HL-60 (cell line): ENCODE data around the gene DUSP2.

Experiments used
- DNase-seq, 2 experiments: peaks; one replicate each; pipeline ENCODE4 v3.0.0-alpha.2; 2010 to 2020; ENCODE audit warnings: low read depth in 1 of 2, low spot score in 1 of 2
- H3K27ac ChIP-seq: fragments of 250-450 bp; sonication (Bioruptor Pico); replicated peaks from 2 replicates; pipeline ENCODE4 v1.5.1; 2020; ENCODE audit warnings: mild to moderate bottlenecking, moderate library complexity
- H3K27me3 ChIP-seq: fragments of 250-450 bp; sonication (Bioruptor Pico); 2 replicates; pipeline ENCODE4 v1.5.1; 2021; ENCODE audit warnings: mild to moderate bottlenecking, moderate library complexity; ENCODE audit not compliant: insufficient read depth, poor library complexity, severe bottlenecking
- H3K4me3 ChIP-seq: replicated peaks from 2 replicates; pipeline ENCODE4 v1.5.1; 2011; ENCODE audit warnings: mild to moderate bottlenecking, control low read depth, low read length; ENCODE audit not compliant: insufficient read depth
- CTCF ChIP-seq: IDR thresholded peaks from one replicate; pipeline ENCODE4 v1.5.1; 2011; ENCODE audit warnings: low read length, control low read depth, inconsistent platforms; ENCODE audit not compliant: insufficient read depth
- GABPA ChIP-seq: IDR thresholded peaks from 2 replicates; pipeline ENCODE4 v1.6.1; 2012; ENCODE audit warnings: low read depth
- POLR2AphosphoS5 ChIP-seq: IDR thresholded peaks from 2 replicates; pipeline ENCODE4 v1.6.1; 2012; ENCODE audit warnings: low read depth
- REST ChIP-seq: IDR thresholded peaks from 2 replicates; pipeline ENCODE4 v1.6.1; 2012; ENCODE audit warnings: low read depth; ENCODE audit not compliant: insufficient replicate concordance
- SPI1 ChIP-seq: IDR thresholded peaks from 2 replicates; pipeline ENCODE4 v1.6.1; 2012; ENCODE audit warnings: low read depth, mild to moderate bottlenecking, borderline replicate concordance

Gene DUSP2

GRCh38 chr2:96146153-96146880, 1.1 kb upstream of the DUSP2 start:
- Histone ChIP-seq H3K4me3 (peak overlapping the region; percentile 58; the same call in 1 of the 2 replicates), H3K27ac (peak overlapping the region; percentile 91), H3K27me3 (no peaks in the 10 kb centered on the region)
- peak; percentile 70 to 90 for DNase-seq
- TF ChIP-seq POLR2AphosphoS5 (peak; percentile 93), CTCF (no peak), SPI1 (peak; percentile 83), GABPA (peak; percentile 71), REST (peak; percentile 37)

- Histone ChIP-seq H3K27me3 (no peaks in the 10 kb centered on the region), H3K27ac (peak overlapping the region; percentile 91), H3K4me3 (peak overlapping the region; percentile 58)
- TF ChIP-seq REST (no peak), CTCF (no peak), POLR2AphosphoS5 (no peak), SPI1 (no peak), GABPA (no peak)
- no peak for DNase-seq
Observed at GRCh38 chr2:96145848-96146152, 560 bp upstream of the DUSP2 start.

- H3K4me3 ChIP-seq, result peak overlapping the region; percentile 58
- no peaks in the 10 kb centered on the region for H3K27me3 ChIP-seq
- H3K27ac ChIP-seq, result peak overlapping the region; percentile 91
- no peak for DNase-seq
- no peak for TF ChIP-seq SPI1
- TF ChIP-seq GABPA, result no peak
- TF ChIP-seq POLR2AphosphoS5, result no peak
- TF ChIP-seq CTCF, result no peak
- TF ChIP-seq REST, result no peak
Observed at GRCh38 chr2:96144481-96145035, 682 bp downstream of the DUSP2 start.
